ENCODE data around the gene STARD13. TPM values are rescaled to one million over a fixed set of nuclear protein-coding genes. Genes with fewer than 3 reads are reported as not detected.

STARD13 gene, protein sequence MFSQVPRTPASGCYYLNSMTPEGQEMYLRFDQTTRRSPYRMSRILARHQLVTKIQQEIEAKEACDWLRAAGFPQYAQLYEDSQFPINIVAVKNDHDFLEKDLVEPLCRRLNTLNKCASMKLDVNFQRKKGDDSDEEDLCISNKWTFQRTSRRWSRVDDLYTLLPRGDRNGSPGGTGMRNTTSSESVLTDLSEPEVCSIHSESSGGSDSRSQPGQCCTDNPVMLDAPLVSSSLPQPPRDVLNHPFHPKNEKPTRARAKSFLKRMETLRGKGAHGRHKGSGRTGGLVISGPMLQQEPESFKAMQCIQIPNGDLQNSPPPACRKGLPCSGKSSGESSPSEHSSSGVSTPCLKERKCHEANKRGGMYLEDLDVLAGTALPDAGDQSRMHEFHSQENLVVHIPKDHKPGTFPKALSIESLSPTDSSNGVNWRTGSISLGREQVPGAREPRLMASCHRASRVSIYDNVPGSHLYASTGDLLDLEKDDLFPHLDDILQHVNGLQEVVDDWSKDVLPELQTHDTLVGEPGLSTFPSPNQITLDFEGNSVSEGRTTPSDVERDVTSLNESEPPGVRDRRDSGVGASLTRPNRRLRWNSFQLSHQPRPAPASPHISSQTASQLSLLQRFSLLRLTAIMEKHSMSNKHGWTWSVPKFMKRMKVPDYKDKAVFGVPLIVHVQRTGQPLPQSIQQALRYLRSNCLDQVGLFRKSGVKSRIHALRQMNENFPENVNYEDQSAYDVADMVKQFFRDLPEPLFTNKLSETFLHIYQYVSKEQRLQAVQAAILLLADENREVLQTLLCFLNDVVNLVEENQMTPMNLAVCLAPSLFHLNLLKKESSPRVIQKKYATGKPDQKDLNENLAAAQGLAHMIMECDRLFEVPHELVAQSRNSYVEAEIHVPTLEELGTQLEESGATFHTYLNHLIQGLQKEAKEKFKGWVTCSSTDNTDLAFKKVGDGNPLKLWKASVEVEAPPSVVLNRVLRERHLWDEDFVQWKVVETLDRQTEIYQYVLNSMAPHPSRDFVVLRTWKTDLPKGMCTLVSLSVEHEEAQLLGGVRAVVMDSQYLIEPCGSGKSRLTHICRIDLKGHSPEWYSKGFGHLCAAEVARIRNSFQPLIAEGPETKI
- 14.3 and 17.1 TPM in 2 replicates for total RNA-seq

DNA sequence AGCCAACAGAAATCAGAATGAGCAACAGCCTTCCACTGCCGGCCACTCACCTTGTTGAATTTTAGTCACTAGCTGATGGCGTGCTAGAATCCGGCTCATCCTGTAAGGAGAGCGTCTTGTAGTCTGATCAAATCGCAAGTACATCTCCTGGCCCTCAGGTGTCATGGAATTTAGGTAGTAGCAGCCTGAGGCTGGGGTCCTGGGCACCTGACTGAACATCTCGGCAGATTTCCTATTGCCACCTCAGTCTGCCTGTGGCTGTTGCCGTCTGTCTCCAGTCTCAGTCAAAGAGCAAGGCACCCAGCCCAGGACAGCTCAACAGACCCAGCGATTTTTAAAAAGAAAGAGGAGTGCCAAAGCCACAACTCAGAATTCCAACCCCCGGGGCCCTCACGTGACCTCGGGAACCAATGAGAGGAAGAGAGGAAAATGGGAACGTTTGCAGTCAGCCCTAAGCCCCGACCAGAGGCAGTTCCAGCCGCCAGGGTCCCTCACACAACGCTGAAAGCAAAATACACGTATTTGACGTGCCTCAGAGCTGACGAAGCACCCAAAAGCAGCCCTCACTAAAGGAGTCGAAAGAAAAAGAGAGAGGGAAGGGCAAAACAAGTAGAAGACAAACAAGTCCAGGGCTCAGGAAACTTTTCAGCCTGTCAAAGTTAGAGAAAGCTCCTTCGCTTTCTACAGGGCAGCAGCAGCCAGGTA is at the start of gene STARD13:
Gene STARD13, minus strand, starts transcription at position 336 of the 705 bp plus-strand sequence. Its CDS starts 117 bp downstream, at position 219.

All from mesangial cell (primary cell).